Panc1 (cell line): ENCODE data around the gene HEPACAM. TPM values are rescaled to one million over a fixed set of nuclear protein-coding genes. Genes with fewer than 3 reads are reported as not detected.

Experiments
- ATAC-seq: fragments of 200-7000 bp; cut with Tn5 transposase; 2 replicates; pipeline ENCODE4 v1.9.1; 2020; ENCODE audit warnings: mild to moderate bottlenecking, moderate library complexity
- BruUV-seq: library from RNA; stranded (reverse); fragments of 400-500 nt; replicated peaks from 2 replicates; lab custom pipeline; 2021; lab: Mats Ljungman, UMichigan
- CTCF ChIA-PET: fragments of 300-600 bp; sonication (Branson Sonifier 250); formaldehyde crosslinking; loops from one replicate; lab custom pipeline; 2022; ENCODE audit warnings: antibody characterized with exemption; lab: Charles Lee
- POLR2A ChIA-PET: fragments of 300-600 bp; sonication (Branson Sonifier 250); formaldehyde crosslinking; loops from one replicate; lab custom pipeline; 2022; ENCODE audit warnings: antibody characterized with exemption; lab: Charles Lee
- DNase-seq: peaks from one replicate; pipeline ENCODE4 v3.0.0-alpha.2; 2010; ENCODE audit warnings: low read depth, low spot score
- H3K27ac ChIP-seq: 2 replicates; pipeline ENCODE4 v1.5.1; 2011; ENCODE audit warnings: mild to moderate bottlenecking, low read length, inconsistent platforms
- H3K27me3 ChIP-seq: fragments of 200-500 bp; sonication (Bioruptor generic); 2 replicates; pipeline ENCODE4 v1.6.0; 2014; ENCODE audit warnings: low read length, inconsistent platforms; ENCODE audit not compliant: control insufficient read depth, insufficient read depth
- H3K36me3 ChIP-seq: fragments of 200-500 bp; sonication (Bioruptor generic); 2 replicates; pipeline ENCODE4 v1.5.1; 2014; ENCODE audit warnings: inconsistent platforms, mild to moderate bottlenecking, low read length, moderate library complexity; ENCODE audit not compliant: control insufficient read depth, insufficient read depth
- H3K4me1 ChIP-seq: 2 replicates; pipeline ENCODE4 v1.5.1; 2011; ENCODE audit warnings: inconsistent platforms, mild to moderate bottlenecking, low read length, moderate library complexity; ENCODE audit not compliant: control insufficient read depth, insufficient read depth
- H3K4me3 ChIP-seq, 2 experiments: 2 replicates each; pipeline ENCODE4 v1.5.1; 2011 to 2012; ENCODE audit warnings: low read depth in 2 of 2, low read length in 2 of 2, mild to moderate bottlenecking in 2 of 2, inconsistent platforms in 1 of 2, moderate library complexity in 1 of 2
- H3K9me3 ChIP-seq: fragments of 200-500 bp; sonication (Bioruptor generic); 2 replicates; pipeline ENCODE4 v1.5.1; 2014; ENCODE audit warnings: low read depth, mild to moderate bottlenecking, inconsistent platforms, low read length, moderate library complexity; ENCODE audit not compliant: control insufficient read depth, insufficient read depth
- POLR2AphosphoS5 ChIP-seq: IDR thresholded peaks from 2 replicates; pipeline ENCODE4 v1.6.1; 2012; ENCODE audit warnings: mild to moderate bottlenecking, low read depth, low read length, moderate library complexity
- REST ChIP-seq, 2 experiments: IDR thresholded peaks; 2 replicates each; pipeline ENCODE4 v1.6.1; 2011 to 2012; ENCODE audit warnings: low read depth in 2 of 2, control low read depth in 1 of 2, low read length in 1 of 2, mild to moderate bottlenecking in 1 of 2, moderate library complexity in 1 of 2; ENCODE audit not compliant: insufficient read depth in 1 of 2
- SIN3A ChIP-seq: IDR thresholded peaks from 2 replicates; pipeline ENCODE4 v1.6.1; 2012; ENCODE audit warnings: low read depth, mild to moderate bottlenecking, low read length, moderate library complexity, borderline replicate concordance; ENCODE audit not compliant: insufficient read depth
- TCF7L2 ChIP-seq: IDR thresholded peaks from 2 replicates; pipeline ENCODE4 v1.6.1; 2011; ENCODE audit warnings: mild to moderate bottlenecking, low read depth, low read length, inconsistent platforms
- in situ Hi-C: cut with HindIII; loops from 2 replicates; pipeline ENCODE4 v1.10.0; 2016; ENCODE audit warnings: low sequenced_read_pairs, low pct_unique_long_range_greater_than_20kb
- intact Hi-C: fragments of 100-400 bp; cut with micrococcal nuclease; formaldehyde crosslinking; loops from one replicate; pipeline ENCODE4 v1.10.0; 2022; ENCODE audit not compliant: unreplicated experiment
- total RNA-seq: library from RNA; stranded (reverse); gene quantifications from one replicate; pipeline ENCODE4 v1.2.1, GENCODE V29; 2021; ENCODE audit not compliant: unreplicated experiment
- TF ChIP-seq, protein P1 (sequence below): fragments of 450-650 bp; IDR thresholded peaks from 2 replicates; pipeline ENCODE4 v1.5.1; 2017; ENCODE audit warnings: mild to moderate bottlenecking

Gene HEPACAM
- total RNA-seq, 1 experiment from 2014 or later = not detected

DNA sequence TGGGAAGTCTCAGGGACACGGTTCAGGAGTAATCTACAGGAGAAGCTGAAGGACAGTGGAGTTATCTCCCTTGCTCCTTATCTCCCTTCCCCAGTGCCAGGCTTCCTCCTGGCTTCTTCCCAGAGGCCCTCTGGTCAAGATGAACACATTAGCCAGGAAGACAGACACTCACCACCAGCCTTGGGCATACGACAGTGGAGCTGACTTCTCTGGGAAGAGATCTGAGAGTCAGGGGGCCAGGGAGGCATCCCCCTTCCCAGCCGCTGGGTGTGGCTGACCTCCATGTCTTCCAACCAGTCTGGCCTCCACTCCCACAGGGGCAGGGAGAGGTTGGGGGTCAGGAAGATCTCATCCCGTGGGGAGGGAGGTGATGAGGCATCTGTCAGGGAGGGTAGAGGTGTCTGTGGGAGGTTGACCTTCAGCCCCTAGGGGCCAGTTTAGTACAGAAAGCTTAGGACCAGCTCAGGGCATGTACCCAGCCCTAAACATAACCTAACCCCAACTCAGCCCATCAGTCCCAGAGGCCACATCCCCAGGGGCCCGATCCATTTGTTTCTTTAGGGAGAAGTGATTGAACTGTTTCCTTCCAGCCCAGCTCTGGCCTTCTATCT is 50.9 kb downstream of the HEPACAM start:
- H3K27me3 ChIP-seq = peaks cover 9% of the 10 kb centered on the region
- TF ChIP-seq TCF7L2 = no peak
- TF ChIP-seq, protein P1, sequence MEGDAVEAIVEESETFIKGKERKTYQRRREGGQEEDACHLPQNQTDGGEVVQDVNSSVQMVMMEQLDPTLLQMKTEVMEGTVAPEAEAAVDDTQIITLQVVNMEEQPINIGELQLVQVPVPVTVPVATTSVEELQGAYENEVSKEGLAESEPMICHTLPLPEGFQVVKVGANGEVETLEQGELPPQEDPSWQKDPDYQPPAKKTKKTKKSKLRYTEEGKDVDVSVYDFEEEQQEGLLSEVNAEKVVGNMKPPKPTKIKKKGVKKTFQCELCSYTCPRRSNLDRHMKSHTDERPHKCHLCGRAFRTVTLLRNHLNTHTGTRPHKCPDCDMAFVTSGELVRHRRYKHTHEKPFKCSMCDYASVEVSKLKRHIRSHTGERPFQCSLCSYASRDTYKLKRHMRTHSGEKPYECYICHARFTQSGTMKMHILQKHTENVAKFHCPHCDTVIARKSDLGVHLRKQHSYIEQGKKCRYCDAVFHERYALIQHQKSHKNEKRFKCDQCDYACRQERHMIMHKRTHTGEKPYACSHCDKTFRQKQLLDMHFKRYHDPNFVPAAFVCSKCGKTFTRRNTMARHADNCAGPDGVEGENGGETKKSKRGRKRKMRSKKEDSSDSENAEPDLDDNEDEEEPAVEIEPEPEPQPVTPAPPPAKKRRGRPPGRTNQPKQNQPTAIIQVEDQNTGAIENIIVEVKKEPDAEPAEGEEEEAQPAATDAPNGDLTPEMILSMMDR = no peak
- no peak for TF ChIP-seq REST (IDR thresholded peaks at IDR 0.05; ENCODE audit: insufficient read depth in 1 of 2, low read depth in 2 of 2, low read length in 1 of 2)
- TF ChIP-seq SIN3A = no peak
- no peak for TF ChIP-seq POLR2AphosphoS5
- intact Hi-C loops (no loop called here), in situ Hi-C loops (no loop called here)
- peaks cover 3% of the 10 kb centered on the region; the same call in 1 of the 2 replicates for H3K4me1 ChIP-seq
- ChIA-PET POLR2A (interaction anchor here (0.6 kb wide), 1 partner anchor 491 kb away, joined by 3 read pairs; no protein-coding TSS in a partner anchor), CTCF (no interaction called here)
- H3K27ac ChIP-seq = no peak overlapping the region
- no peak for DNase-seq
- H3K9me3 ChIP-seq = no peaks in the 10 kb centered on the region
- no peak for ATAC-seq
- no peaks in the 10 kb centered on the region for H3K36me3 ChIP-seq
- BruUV-seq = no TSS peak
- H3K4me3 ChIP-seq = no peak overlapping the region

GRCh38 chr11:124884340-124884739 is 51.5 kb downstream of the HEPACAM start:
- intact Hi-C loops (no loop called here), in situ Hi-C loops (no loop called here)
- no peaks in the 10 kb centered on the region for H3K9me3 ChIP-seq
- peaks cover 4% of the 10 kb centered on the region for H3K27me3 ChIP-seq
- ChIA-PET CTCF (no interaction called here), POLR2A (no interaction called here)
- DNase-seq (no peak), ATAC-seq (no peak)
- H3K36me3 ChIP-seq = no peaks in the 10 kb centered on the region
- H3K4me1 ChIP-seq = peaks cover 3% of the 10 kb centered on the region; the same call in 1 of the 2 replicates
- H3K4me3 ChIP-seq = no peak overlapping the region
- no peak for TF ChIP-seq SIN3A
- TF ChIP-seq, protein P1 = no peak
- no peak for TF ChIP-seq TCF7L2
- no peak for TF ChIP-seq POLR2AphosphoS5
- no peak overlapping the region for H3K27ac ChIP-seq
- no TSS peak for BruUV-seq
